Measurements from ENCODE around the gene PDE11A.

- no peak for TF ChIP-seq CTCF (IDR thresholded peaks at IDR 0.05 in 4 of 5, conservative IDR thresholded peaks at IDR 0.05 in 1 of 5)
- no peak for TF ChIP-seq POLR2A (IDR thresholded peaks at IDR 0.05)
These were observed 404.0 kb downstream of the PDE11A start for GRCh38 chr2:177668617-177669016.
